UCSD-AML1 (cell line): ENCODE data around the gene PCDHA12.
A peak's percentile ranks its signal among the peaks of the same experiment; 100 is the strongest.
"Not testable (repeated sequence)": the region's sequence is repeated elsewhere in the genome, so short reads cannot be mapped to it uniquely, and the experiment has no call there.

Experiments
- DNase-seq: peaks from one replicate; lab custom pipeline; 2025; ENCODE audit not compliant: unreplicated experiment; lab: John Stamatoyannopoulos, UW

PCDHA12 gene, protein sequence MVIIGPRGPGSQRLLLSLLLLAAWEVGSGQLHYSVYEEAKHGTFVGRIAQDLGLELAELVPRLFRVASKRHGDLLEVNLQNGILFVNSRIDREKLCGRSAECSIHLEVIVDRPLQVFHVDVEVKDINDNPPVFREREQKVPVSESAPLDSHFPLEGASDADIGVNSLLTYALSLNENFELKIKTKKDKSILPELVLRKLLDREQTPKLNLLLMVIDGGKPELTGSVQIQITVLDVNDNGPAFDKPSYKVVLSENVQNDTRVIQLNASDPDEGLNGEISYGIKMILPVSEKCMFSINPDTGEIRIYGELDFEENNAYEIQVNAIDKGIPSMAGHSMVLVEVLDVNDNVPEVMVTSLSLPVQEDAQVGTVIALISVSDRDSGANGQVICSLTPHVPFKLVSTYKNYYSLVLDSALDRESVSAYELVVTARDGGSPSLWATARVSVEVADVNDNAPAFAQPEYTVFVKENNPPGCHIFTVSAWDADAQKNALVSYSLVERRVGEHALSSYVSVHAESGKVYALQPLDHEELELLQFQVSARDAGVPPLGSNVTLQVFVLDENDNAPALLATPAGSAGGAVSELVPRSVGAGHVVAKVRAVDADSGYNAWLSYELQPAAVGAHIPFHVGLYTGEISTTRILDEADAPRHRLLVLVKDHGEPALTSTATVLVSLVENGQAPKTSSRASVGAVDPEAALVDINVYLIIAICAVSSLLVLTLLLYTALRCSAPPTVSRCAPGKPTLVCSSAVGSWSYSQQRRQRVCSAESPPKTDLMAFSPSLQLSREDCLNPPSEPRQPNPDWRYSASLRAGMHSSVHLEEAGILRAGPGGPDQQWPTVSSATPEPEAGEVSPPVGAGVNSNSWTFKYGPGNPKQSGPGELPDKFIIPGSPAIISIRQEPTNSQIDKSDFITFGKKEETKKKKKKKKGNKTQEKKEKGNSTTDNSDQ

DNA sequence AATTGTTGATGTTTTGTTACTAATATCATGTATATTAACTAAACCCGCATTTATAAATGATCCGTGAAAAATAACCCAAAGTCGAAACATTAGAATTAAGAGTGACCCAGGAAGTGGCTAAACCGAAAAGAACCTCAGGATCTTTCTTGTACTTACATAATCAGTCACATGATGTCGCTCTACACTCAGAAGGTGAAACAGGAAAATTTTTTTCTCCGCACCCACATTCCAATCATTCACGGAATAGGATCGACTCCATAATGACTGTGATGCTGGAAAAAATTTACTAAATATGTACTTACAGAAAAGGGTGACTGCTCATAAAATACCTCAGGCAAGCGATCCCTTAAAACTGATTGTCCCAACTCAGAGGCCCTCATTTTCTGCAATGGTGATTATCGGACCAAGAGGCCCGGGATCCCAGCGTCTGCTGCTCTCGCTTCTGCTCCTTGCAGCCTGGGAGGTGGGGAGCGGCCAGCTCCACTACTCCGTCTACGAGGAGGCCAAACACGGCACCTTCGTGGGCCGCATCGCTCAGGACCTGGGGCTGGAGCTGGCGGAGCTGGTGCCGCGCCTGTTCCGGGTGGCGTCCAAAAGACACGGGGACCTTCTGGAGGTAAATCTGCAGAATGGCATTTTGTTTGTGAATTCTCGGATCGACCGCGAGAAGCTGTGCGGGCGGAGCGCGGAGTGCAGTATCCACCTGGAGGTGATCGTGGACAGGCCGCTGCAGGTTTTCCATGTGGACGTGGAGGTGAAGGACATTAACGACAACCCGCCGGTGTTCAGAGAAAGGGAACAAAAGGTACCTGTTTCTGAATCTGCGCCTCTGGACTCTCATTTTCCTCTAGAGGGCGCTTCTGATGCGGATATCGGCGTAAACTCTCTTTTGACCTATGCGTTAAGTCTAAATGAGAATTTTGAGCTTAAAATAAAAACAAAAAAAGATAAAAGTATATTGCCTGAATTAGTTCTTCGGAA is at the start of gene PCDHA12:
PCDHA12 (plus strand) TSS at position 224 of the 981 bp plus-strand sequence; CDS start at position 389, 165 bp downstream.
- DNase-seq, result no peak

DNA sequence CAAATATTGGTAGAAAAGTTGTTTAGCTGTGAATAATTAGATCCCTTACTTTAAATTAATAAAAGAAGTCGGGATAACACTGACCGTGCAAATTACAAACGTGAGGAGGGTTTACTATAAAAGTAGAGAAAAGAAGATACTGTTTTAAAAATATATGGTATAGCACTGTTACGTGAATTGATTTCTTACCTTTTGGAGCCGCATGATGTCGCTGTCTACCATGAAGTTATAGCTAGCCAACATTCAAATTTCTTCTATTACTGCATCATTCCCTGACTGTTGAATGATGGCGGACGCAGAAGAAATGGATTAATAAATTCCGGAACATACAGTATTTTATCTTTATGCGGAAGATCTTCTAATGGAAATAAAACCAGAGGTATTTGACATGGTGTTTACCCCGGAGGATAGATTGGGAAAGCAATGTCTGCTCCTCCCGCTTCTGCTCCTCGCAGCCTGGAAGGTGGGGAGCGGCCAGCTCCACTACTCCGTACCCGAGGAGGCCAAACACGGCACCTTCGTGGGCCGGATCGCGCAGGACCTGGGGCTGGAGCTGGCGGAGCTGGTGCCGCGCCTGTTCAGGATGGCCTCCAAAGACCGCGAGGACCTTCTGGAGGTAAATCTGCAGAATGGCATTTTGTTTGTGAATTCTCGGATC is 47.3 kb upstream of the PCDHA12 start, which contains the start of gene PCDHA6:
PCDHA6 (plus strand) TSS at position 257 of the 658 bp plus-strand sequence; CDS start at position 389, 132 bp downstream.
- DNase-seq, result no peak

DNA sequence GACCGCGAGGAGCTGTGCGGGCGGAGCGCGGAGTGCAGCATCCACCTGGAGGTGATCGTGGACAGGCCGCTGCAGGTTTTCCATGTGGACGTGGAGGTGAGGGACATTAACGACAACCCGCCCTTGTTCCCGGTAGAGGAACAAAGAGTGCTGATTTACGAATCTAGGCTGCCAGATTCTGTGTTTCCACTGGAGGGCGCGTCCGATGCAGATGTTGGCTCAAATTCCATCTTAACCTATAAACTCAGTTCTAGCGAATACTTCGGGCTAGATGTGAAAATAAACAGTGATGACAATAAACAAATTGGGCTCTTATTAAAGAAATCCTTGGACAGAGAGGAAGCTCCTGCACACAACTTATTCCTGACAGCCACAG is 46.8 kb upstream of the PCDHA12 start:
- no peak for DNase-seq

DNA sequence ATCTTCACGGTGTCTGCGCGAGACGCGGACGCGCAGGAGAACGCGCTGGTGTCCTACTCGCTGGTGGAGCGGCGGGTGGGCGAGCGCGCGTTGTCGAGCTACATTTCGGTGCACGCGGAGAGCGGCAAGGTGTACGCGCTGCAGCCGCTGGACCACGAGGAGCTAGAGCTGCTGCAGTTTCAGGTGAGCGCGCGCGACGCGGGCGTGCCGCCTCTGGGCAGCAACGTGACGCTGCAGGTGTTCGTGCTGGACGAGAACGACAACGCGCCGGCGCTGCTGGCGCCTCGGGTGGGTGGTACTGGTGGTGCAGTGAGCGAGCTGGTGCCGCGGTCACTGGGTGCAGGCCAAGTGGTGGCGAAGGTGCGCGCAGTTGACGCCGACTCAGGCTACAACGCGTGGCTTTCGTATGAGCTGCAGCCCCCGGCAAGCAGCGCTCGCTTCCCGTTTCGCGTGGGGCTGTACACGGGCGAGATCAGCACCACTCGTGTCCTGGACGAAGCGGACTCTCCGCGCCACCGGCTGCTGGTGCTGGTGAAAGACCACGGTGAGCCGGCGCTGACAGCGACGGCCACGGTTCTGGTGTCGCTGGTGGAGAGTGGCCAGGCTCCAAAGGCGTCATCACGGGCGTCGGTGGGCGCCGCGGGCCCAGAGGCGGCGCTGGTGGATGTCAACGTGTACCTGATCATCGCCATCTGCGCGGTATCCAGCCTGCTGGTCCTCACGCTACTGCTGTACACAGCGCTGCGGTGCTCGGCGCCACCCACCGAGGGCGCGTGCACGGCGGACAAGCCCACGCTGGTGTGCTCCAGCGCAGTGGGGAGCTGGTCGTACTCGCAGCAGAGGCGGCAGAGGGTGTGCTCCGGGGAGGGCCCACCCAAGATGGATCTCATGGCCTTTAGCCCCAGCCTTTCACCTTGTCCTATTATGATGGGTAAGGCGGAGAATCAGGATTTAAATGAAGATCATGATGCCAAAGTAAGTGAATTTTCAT is 45.3 kb upstream of the PCDHA12 start:
- not testable (repeated sequence) for DNase-seq

DNA sequence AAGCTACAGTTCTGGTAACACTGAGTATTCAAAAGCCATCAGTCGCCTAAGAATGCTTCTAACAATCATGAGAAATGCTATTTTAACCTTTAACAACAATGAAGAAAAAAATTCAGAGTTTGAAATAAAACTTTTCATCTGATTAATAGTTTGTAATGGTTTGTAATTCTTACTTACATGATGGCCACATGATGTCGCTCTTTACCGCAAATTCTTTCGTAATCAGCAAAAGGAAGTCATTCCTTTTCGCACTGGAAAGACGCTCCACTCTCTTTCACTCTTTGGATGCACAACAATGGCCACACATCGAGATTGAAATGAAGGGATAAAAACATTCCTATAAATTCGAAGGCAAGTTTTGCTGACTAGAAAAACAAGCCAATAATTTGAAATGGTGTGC is 41.1 kb upstream of the PCDHA12 start, which contains the start of gene PCDHA7:
PCDHA7 (plus strand) TSS at position 277 of the 400 bp plus-strand sequence; CDS start at position 392, 115 bp downstream.
- no peak for DNase-seq

DNA sequence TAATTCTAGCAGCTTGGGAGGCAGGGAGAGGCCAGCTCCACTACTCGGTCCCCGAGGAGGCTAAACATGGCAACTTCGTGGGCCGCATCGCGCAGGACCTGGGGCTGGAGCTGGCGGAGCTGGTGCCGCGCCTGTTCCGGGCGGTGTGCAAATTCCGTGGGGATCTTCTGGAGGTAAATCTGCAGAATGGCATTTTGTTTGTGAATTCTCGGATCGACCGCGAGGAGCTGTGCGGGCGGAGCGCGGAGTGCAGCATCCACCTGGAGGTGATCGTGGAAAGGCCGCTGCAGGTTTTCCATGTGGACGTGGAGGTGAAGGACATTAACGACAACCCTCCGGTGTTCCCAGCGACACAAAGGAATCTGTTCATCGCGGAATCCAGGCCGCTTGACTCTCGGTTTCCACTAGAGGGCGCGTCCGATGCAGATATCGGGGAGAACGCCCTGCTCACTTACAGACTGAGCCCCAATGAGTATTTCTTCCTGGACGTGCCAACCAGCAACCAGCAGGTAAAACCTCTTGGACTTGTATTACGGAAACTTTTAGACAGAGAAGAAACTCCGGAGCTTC is 40.6 kb upstream of the PCDHA12 start:
- not testable (repeated sequence) for DNase-seq

DNA sequence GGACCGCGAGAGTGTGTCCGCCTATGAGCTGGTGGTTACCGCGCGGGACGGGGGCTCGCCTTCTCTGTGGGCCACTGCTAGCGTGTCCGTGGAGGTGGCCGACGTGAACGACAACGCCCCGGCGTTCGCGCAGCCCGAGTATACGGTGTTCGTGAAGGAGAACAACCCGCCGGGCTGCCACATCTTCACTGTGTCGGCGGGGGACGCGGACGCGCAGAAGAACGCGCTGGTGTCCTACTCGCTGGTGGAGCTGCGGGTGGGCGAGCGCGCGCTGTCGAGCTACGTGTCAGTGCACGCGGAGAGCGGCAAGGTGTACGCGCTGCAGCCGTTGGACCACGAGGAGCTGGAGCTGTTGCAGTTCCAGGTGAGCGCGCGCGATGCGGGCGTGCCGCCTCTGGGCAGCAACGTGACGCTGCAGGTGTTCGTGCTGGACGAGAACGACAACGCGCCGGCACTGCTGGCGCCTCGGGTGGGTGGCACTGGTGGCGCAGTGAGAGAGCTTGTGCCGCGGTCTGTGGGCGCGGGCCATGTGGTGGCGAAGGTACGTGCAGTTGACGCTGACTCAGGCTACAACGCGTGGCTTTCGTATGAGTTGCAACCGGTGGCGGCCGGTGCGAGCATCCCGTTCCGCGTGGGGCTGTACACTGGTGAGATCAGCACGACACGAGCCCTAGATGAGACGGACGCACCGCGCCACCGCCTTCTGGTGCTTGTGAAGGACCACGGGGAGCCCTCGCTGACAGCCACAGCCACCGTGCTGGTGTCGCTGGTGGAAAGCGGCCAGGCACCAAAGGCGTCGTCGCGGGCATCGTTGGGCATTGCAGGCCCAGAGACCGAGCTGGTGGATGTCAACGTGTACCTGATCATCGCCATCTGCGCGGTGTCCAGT is 39.2 kb upstream of the PCDHA12 start:
- DNase-seq, result no peak

DNA sequence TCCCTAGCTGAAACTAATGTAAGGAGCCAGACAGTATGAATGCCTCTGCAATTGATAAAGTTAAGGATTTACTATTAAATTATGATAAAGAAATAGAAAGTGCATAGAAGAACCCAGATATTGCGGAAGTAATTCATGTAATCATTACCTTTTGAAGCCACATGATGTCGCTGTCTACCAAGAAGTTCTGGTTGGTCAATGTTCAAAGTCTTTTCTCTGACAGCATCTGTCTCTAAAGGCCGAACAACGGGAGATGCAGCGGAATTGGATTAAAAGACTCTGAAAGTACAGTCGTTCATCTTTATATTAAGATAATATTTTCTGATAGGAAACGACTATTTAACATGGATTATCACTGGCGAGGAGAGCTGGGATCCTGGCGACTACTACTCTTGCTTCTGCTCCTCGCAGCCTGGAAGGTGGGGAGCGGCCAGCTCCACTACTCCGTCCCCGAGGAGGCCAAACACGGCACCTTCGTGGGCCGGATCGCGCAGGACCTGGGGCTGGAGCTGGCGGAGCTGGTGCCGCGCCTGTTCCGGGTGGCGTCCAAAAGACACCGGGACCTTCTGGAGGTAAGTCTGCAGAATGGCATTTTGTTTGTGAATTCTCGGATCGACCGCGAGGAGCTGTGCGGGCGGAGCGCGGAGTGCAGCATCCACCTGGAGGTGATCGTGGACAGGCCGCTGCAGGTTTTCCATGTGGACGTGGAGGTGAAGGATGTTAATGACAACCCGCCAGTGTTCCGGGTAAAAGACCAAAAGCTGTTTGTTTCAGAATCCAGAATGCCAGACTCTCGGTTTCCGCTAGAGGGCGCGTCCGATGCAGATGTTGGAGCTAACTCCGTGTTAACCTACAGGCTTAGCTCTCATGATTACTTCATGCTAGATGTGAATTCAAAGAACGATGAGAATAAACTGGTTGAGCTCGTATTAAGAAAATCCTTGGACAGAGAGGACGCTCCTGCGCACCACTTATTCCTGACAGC is 33.8 kb upstream of the PCDHA12 start, which contains the start of gene PCDHA8:
PCDHA8 (plus strand) TSS at position 210 of the 985 bp plus-strand sequence; CDS start at position 345, 135 bp downstream.
- DNase-seq, result peak; percentile 38

DNA sequence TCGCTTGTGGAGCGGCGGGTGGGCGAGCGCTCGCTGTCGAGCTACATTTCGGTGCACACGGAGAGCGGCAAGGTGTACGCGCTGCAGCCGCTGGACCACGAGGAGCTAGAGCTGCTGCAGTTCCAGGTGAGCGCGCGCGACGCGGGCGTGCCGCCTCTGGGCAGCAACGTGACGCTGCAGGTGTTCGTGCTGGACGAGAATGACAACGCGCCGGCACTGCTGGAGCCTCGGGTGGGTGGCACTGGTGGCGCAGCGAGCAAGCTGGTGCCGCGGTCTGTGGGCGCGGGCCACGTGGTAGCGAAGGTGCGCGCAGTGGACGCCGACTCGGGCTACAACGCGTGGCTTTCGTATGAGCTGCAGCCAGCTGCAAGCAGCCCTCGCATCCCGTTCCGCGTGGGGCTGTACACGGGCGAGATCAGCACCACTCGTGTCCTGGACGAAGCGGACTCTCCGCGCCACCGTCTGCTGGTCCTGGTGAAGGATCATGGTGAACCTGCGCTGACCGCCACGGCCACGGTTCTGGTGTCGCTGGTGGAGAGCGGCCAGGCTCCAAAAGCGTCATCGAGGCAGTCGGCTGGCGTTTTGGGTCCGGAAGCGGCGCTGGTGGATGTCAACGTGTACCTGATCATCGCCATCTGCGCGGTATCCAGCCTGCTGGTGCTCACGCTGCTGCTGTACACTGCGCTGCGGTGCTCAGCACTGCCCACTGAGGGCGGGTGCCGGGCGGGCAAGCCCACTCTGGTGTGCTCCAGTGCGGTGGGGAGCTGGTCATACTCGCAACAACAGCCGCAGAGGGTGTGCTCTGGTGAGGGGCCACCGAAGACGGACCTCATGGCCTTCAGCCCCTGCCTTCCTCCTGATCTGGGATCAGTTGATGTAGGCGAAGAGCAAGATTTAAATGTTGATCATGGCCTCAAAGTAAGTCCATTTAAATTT is 32.0 kb upstream of the PCDHA12 start:
- no peak for DNase-seq

DNA sequence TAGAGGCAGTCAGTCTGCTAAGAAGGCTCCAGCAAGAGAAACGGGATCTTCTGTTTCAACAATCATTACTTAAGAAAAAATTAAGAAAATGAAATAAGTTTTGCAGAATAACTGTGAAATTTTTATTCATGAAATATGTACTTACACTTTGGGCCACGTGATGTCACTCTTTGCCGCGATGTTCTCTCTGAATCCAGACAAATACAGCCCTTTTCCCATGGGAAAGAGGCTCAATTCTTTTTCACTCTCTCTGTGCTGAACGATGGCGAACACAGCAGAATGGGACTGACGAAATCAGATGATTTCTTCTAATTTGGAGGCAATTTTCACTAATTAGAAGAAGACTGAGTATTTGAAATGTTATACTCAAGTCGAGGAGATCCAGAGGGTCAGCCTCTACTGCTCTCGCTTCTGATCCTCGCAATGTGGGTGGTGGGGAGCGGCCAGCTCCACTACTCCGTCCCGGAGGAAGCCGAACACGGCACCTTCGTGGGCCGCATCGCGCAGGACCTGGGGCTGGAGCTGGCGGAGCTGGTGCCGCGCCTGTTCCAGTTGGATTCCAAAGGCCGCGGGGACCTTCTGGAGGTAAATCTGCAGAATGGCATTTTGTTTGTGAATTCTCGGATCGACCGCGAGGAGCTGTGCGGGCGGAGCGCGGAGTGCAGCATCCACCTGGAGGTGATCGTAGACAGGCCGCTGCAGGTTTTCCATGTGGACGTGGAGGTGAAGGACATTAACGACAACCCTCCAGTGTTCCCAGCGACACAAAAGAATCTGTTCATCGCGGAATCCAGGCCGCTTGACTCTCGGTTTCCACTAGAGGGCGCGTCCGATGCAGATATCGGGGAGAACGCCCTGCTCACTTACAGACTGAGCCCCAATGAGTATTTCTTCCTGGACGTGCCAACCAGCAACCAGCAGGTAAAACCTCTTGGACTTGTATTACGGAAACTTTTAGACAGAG is 26.7 kb upstream of the PCDHA12 start, which contains the start of gene PCDHA9:
PCDHA9 (plus strand) TSS at position 244 of the 964 bp plus-strand sequence; CDS start at position 358, 114 bp downstream.
- not testable (repeated sequence) for DNase-seq

DNA sequence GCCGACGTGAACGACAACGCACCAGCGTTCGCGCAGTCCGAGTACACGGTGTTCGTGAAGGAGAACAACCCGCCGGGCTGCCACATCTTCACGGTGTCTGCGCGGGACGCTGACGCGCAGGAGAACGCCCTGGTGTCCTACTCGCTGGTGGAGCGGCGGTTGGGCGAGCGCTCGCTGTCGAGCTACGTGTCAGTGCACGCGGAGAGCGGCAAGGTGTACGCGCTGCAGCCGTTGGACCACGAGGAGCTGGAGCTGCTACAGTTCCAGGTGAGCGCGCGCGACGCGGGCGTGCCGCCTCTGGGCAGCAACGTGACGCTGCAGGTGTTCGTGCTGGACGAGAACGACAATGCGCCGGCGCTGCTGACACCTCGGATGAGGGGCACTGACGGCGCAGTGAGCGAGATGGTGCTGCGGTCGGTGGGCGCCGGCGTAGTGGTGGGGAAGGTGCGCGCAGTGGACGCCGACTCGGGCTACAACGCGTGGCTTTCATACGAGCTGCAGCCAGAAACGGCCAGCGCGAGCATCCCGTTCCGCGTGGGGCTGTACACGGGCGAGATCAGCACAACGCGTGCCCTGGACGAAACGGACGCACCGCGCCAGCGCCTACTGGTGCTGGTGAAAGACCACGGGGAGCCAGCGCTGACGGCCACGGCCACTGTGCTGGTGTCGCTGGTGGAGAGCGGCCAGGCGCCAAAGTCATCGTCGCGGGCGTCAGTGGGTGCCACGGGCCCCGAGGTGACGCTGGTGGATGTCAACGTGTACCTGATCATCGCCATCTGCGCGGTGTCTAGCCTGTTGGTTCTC is 25.1 kb upstream of the PCDHA12 start:
- not testable (repeated sequence) for DNase-seq

DNA sequence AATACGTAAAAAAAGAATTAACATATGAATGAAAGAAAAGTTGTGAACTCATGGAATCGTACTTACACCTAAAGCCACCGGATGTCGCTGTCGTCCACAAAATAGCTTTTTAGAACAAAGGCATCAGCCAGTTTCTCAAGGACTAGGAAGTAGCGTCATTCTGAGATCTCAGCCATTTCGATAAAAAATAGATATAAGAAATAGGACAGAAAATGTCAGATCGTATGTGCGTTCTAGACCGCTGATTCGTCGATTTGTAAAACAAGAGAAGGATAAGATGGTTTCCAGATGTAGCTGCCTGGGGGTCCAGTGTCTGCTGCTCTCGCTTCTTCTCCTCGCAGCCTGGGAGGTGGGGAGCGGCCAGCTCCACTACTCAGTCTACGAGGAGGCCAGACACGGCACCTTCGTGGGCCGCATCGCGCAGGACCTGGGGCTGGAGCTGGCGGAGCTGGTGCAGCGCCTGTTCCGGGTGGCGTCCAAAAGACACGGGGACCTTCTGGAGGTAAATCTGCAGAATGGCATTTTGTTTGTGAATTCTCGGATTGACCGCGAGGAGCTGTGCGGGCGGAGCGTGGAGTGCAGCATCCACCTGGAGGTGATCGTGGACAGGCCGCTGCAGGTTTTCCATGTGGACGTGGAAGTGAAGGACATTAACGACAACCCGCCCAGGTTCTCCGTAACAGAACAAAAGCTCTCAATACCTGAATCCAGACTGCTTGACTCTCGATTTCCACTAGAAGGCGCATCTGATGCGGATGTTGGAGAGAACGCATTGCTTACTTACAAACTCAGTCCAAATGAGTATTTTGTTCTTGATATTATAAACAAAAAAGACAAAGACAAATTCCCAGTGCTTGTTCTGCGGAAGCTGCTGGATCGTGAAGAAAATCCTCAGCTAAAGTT is 19.1 kb upstream of the PCDHA12 start, which contains the start of gene PCDHA10:
PCDHA10 (plus strand) TSS at position 126 of the 903 bp plus-strand sequence; CDS start at position 278, 152 bp downstream.
- no peak for DNase-seq
